ENCODE results near the gene TUBA4A.
"Not testable (repeated sequence)": the region's sequence is repeated elsewhere in the genome, so short reads cannot be mapped to it uniquely, and the experiment has no call there.

Gene TUBA4A

DNA sequence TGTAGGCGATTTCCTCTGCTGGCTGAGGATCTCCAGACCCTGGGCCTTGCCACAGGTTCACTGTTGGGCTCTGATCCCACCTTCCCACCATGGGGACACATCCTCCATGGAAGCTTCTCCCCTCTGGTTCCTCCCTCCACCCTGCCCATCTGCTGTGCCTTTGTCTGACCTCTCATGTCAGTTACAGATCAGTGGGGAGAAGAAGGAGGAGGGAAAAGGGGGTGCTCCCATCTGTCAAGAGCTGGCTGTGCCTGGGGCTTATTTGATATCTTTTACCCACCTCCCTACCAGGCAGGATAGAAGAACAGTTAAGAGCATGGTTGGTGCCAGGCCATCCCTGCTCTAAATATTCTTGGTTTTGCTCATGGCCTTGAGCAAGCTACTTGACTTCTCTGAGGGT is 13.2 kb upstream of the TUBA4A start:
- DNase-seq: no peak

DNA sequence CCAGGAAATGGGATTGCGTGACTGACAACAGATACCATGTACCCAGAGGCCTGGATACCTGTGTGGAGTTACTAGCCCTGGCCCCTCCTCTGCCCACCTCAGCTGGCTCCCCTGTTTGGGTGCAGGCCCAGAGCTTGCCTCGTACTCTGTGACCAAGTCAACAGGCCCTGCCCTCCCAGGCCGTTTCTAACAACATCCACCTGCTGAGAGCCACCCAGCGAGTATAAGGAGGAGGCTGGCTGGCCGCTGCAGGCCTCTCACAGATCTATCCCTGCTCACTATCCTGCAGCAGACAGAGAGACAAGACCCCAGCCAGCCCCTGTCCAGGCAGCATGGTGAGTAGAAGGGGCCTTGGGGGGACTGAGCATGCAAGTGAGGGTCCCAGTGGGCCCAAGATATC is 12.5 kb upstream of the TUBA4A start:
- no peak for DNase-seq

DNA sequence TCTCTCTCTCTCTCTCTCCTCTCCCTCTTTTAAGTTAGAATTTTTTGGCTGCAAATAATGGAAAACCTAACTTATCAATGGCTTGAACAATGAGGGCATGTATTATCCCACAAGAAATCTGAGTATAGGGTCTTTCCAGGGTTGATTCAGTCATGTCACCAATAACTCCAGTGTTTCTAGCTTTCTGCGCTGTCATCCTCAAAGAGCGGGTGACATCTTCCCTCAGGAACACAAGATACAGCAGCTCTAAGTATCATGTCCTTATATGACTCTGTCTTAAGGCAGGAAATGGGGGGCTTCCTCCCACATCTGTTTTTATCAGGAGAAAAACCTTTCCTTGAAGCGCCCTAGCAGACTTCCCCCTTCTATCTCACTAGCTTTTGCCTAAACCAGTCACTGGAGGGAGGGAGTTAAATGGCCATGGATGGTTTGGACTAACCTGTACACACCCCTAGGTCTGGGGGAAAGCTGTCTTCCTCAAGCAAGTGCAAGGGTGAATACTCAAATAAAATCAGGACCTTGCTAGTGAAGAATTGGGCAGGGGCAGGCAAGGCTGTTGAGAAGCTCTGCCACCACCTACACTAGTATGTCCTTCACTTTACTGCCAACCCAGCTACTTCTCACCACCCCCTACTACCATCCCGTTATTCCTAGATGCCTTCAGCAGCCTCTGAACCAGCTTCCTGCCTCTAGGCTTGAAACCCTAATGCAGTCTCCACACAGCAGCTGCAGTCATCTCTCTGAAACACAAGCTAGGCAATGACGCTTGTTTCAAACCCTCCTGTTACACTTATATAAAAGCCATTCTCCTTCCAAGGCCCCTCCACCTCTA is 7.5 kb upstream of the TUBA4A start:
- DNase-seq: no peak

DNA sequence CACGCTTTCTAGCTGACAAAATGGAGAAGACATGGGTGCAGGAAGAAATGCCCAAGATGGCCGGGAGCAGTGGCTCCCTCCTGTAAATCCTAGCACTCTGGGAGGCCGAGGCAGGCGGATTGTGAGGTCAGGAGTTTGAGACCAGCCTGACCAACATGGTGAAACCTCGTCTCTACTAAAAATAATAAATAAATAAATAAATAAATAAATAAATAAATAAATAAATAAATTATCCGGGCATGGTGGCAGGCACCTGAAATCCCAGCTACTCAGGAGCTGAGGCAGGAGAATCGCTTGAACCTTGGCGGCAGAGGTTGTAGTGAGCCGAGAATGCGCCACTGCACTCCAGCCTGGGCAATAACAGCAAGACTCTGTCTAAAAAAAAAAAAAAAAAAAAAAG is 5.2 kb upstream of the TUBA4A start:
- not testable (repeated sequence) for DNase-seq

DNA sequence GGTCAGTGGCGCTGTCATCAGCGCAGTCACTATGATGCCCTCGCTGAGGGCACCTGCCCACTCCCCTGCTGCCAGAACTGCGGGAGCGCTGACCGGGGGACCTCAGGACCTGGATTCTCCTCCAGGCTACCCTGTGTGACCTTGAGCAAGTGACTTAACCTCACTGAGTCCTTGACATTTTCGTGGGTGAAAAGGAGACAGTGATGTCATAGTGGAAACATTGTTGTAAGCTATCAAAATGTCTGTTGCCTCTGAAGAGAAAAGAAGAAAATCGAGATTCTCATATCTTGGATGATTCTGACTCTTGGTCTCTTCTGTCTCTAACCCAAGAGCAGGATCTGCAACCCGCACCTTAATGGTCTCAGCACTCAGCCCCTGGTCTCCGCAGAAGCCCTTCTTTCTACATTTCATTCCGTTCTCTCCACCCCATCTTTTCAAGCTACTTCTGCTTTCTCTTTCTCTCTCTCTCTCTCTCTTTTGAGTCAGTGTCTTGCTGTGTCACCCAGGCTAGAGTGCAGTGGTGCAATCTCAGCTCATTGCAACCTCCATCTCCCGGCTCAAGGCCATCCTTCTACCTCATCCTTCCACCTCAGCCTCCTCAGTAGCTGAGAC is 978 bp upstream of the TUBA4A start:
- peak; percentile 19 for DNase-seq

DNA sequence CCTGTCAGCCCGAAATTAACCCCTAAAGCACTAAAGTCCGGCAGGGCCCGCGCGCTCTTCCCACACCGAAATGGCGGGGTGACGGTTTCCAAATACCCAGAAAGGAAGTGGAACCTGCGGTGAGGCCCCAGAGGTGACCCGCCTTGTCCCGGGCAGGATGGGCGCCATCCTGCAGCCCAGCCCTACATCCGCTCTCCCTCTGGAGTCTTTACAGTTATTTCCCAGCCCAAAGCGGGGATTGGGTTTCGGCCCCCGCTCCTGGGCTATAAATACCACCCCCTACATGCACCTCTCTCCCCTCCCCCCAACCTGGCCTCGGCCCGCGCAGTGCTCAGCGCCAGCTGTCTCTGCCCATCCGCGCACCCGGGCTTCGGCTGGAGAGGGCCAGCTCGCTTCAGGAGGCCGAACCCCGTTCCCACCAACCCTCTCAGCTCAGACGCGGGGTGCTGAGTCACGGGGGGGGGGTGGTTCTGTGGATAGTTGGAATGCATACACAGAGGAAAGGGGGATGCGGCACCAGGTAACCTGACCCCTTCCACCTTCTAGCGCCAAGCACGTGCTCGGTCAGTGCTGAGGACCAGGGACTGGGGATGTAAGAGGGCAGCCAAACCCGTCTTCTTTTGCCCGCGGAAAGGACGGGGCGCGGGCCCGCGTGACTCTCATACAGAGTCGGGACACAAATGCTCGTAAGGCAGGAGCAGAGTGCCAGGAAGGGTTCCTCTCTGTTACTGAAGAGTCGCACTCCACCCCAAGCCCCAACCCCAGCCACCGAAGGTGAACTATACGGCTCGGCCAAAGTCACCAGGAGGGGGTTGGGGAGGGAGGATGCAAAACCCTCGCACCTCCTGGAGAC is 592 bp downstream of the TUBA4A start, which contains the start of gene TUBA4B:
TSS of gene TUBA4B (plus strand) at position 344 of the 853 bp plus-strand sequence. CDS start at position 509, 165 bp downstream.
- DNase-seq: peak; percentile 27

DNA sequence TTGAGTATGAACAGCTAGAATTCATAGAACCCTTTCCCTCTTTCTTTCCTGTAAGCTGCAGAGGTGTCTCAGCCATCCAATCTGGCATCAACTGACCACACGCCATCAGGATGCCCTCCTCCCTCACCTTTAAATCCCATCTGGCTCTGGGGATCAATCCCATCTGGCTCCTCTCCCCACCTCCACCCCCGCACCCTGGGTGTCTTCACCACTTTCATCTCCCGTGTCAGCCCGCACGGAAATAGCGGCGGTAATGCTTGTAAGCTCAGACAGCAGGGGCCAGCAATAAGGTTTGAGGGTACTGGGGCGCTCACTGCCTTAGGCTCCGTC is 1.2 kb downstream of the TUBA4A start:
- peak; percentile 31 for DNase-seq

DNA sequence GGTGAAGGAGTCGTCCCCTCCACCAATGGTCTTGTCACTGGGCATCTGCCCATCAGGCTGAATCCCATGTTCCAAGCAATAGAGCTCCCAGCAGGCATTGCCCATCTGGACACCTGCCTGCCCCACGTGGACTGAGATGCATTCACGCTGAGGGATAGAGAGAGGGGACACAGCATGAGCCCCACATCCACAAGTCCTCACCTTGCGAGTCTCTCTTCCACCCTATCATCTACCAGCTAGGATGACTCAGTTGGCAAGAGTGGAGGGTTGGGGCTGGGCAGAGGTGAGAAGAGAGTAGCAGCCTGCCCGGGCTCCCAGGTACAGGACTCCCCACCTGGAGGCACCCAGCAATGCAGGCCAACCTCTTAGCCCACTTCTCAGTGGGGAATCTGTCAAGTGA is 1.6 kb downstream of the TUBA4A start:
- peak; percentile 18 for DNase-seq

DNA sequence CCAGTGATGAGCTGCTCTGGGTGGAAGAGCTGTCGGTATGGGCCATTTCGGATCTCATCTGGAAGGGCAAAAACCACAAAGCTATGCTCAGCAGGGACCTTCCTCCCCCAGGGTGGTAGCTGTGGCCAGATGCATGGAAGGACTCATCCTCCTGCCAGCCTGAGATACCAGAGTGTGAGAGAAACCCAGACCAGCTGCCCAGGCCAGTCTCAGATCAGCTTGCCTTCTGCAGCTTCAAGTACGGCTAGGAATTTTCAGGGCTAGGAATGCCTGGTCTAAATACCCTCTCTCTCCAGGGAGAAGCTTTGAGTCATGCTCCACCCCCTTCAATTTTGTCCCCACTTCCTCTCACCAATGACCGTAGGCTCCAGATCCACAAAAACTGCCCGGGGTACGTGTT is 2.1 kb downstream of the TUBA4A start:
- no peak for DNase-seq

DNA sequence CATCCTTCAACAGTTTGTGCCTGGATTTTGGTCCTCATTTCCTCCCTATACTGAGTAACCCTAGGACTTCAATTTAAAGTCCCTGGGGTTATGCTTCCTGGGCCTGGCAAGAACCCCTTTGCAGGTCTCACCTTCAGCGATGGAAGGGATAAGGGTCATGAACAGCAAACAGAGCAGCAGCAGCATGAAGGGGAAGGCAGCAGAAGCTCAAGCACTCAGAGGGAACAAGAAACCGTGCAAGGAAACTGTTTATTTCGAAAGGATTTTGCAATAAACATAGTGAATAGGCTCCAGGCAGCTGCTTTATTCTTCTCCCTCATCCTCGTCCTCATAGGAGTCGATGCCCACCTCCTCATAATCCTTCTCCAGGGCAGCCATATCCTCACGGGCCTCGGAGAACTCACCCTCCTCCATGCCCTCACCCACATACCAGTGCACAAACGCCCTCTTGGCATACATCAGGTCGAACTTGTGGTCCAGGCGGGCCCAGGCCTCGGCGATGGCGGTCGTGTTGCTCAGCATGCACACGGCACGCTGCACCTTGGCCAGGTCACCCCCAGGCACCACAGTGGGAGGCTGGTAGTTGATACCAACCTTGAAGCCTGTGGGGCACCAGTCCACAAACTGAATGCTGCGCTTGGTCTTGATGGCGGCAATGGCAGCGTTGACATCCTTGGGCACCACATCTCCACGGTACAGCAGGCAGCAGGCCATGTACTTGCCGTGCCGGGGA is 3.5 kb downstream of the TUBA4A start:
- no peak for DNase-seq

DNA sequence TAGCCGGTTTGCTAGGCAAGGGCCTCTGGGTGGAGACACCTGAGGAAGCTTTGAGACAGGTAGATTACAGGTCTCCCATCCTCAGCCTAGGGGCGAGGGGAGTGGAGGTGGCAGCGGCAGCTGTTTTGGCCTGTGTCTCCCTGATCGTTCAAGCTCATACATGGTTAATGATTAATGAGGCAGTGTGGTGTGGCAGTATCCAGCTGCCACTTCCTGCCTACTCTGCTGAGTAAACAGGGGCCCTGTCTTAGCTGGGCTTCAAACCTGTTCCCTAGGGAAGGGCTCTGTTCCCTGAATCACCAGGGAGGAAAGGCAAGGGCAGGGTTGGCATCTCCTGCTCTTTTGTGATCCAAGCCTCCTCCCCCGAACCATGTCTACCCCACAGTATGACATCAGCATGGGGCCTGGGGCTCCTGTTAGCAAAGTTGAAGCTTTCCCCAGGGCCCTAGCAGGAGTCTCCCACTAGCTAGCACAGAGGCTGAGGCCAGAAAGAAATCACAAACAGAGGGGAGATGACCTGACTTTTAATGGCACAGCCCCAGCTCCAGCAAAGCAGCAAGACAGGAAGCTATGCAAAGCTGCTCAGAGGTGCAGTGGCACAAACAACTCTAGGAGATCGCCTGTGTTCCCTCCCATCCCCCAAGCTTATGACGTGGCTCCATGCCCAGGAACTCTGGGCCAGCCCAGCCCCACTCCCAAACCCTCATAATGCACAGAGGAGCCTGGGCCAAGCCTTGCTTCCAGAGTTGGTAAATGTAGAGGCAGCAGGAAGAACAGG is 4.3 kb downstream of the TUBA4A start:
- DNase-seq: no peak

DNA sequence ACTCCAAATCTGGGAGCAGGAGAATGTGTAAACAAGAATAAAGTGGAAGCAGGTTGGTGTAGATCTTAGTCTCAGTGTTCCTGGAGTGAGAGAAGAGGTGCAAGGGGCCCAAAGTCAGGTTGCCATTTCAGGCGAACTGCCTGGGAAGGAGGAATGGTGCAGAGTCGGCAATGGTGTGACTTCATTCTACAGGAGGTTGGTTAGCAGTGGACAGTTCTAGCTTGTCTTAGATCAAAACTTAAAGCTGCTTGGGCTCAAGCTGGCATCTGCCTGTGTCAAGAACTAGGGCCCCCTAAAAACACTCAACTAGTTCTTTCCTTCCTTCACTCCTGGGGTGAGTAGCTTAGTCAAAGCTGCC is 4.9 kb downstream of the TUBA4A start:
- no peak for DNase-seq

DNA sequence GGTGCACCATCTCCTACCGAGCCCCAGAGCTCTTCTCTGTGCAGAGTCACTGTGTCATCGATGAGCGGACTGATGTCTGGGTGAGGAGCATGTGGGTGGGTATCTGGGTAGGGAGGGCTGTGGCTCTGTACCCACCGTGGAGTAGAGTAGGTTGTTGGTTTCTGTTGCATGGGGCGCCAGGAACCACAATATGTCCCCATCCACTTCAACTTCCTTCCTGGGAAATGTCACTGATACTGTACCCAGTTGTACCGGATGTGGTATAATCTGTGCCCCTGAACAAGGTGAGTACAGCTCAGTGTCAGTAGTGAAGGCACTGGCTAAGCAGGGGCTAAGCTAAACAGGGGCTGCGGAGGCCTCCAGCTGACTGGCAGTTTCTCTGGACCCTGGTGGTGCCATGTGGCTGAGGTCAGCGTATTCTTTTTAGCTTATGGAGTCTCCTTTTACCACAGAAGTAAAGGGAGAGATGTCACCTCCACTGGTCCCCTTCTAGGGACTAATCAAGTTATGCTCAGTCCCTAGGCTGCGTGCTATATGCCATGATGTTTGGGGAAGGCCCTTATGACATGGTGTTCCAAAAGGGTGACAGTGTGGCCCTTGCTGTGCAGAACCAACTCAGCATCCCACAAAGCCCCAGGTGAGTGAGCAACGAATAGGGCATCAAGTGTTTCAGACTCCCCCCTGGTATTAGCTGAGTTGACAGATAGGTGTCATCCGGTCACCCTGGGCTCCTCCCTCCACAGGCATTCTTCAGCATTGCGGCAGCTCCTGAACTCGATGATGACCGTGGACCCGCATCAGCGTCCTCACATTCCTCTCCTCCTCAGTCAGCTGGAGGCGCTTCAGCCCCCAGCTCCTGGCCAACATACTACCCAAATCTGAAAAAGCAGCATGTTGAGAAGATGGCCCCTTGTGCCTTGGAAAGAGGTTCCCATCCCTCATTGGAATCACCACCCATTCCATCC is 5.8 kb downstream of the TUBA4A start:
- DNase-seq: peak; percentile 54

DNA sequence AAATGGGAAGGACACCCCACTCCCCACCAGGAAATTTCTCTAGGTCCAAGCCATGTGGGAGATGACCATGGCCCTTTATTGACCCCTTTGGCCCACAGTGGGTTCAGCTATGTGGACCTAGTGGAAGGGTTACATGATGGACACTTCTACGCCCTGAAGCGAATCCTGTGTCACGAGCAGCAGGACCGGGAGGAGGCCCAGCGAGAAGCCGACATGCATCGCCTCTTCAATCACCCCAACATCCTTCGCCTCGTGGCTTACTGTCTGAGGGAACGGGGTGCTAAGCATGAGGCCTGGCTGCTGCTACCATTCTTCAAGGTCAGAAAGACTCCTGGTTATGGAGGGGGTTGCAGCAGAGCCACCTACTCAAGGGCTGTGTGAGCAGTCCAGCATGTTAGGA is 7.2 kb downstream of the TUBA4A start:
- DNase-seq: no peak

DNA sequence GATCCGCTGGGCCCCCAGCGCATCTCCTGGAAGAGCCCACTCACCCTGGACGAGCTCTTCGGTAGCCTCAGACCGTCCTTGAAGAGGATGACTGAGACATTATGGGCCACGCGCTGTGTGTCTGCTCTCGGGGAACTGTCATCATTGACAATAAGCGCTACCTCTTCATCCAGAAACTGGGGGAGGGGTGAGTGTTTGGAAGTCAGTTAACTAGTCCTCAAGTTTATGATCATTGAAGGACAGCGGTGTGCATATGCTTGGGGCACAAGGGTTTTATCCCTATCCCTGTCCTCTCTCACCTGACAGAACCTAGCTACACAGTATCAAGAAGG is 7.9 kb downstream of the TUBA4A start:
- DNase-seq: no peak

DNA sequence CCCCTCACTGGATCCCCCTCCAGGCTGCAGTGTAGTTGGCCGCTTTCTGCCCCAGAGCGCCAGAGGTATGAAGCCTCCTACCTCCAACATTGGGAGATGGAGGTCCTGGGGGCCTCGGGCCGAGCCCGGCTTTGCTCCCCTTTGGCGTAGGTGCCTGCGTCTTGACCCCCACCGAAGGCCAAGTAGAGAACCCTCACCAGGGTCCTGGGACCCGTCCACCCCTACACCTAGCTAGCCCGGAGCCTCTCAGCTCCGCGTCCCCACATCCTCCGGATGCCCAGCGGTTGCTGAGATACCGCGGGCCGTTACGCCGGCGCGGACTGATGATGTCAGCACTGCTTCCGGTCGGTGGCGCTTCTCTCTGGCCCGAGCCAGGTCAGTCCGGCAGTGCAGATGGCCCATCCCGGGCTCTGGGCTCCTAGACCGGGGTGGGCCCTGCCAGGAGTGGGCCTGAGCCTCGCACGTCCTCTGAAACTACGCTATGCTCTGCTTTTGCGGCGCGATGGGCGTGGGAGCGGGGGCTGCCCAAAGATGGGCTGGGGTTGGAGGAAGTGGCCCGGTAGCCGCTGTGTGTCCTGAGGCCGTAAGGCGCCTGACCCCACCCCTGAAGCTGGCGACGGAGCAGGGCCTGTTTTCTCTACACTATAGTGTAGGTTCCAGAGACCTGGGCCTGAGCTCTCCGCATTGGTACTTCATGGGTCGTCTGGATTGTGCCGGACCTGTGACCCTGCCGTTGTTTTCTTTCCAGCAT is 8.4 kb downstream of the TUBA4A start, which contains the start of the genes GLB1L and STK16:
TSS of gene GLB1L (minus strand) at position 297 of the 751 bp plus-strand sequence. CDS start 1,871 bp downstream, outside the sequence.
TSS of gene STK16 (plus strand) at position 332 of the 751 bp plus-strand sequence. CDS start 521 bp downstream, outside the sequence.
- peak; percentile 80 for DNase-seq

DNA sequence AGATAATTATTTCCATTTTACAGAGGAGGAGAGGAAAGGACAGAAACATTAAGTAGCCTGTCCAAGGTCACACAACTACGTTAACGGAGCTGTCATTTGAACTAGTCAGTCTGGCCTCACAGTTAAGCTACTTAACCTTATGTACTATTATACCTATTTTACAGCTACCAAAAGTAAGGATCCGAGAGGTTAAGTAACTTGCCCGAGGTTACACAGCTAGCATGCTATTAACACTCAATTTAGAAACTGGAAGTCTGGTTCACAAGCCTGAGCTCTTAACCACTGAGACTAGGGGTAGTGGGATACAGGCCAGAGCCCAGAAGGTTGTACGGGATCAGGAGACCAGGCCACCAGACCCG is 8.9 kb downstream of the TUBA4A start:
- no peak for DNase-seq

DNA sequence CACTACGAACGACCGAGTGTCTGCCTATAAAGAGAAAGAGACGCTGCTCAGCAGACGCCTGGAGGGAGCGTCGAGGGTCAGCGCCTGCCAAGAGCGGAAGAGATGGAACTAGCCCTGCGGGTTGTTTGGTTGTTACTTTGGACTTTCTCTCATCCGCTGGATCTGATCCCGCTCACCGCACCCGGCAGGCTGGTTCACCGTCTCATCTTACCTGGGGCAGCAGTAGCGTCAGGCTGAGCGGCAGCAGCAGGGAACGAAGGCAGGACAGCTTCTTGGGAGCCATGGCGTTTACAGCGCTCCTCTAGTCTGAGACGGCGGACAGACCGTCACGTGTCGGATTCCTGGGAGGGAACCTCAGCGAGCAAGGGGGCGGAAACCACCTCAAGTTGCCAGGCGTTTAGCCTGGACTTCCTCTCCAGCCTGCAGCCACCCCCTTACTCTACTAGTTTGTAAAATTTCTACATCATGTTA is 10.4 kb downstream of the TUBA4A start:
- no peak for DNase-seq

DNA sequence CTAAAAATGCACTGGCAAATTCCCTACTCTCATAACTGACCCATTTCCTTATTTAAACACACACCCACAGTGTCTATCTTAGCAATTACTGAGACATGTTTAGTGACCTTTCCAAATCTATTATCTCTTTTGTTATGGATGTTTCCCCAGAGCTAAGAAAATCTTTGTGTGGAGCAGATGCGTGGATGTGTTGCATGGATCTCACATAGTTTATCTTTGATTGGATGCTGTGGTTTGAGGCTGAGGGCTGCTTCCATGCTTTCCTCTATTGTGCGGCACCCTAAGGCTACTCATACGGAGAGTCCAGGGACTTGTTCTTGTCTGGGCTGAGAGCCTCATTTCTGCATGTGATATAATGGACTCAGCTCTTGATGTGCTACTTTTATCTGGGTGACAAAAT is 19.4 kb downstream of the TUBA4A start:
- DNase-seq: no peak

DNA sequence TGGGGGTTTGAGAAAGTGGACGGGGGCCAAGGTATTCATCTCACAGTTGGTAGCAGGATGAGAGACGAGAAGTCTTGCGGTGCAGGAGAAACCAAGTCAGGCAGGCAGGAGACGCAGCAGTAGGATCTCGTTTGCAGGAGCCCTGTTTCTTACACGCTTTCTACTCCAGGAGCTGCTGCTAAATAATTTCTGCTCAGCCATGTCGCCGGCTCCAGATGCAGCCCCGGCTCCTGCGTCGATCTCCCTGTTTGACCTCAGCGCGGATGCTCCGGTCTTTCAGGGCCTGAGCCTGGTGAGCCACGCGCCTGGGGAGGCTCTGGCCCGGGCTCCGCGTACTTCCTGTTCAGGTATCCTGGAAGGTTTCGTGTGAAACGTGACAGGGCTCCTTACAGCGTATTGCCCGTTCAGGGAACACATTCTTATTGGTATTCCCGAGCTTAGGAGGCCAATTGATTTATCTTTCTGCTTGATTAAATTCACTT is 23.6 kb downstream of the TUBA4A start:
- DNase-seq: no peak
